ENCODE results near the gene PIGC.
"Not testable (repeated sequence)": the region's sequence is repeated elsewhere in the genome, so short reads cannot be mapped to it uniquely, and the experiment has no call there.

Gene PIGC

GRCh38 chr1:172453607-172454006 lies 9.7 kb upstream of the PIGC start:
- no peak overlapping the region for H3K4me3 Mint-ChIP-seq
- no peaks in the 10 kb centered on the region for H3K36me3 Mint-ChIP-seq (ENCODE audit: low read depth)
- H3K27ac Mint-ChIP-seq, result no peak overlapping the region
- no peaks in the 10 kb centered on the region for H3K9me3 Mint-ChIP-seq
- peaks cover 20% of the 10 kb centered on the region for H3K4me1 Mint-ChIP-seq (ENCODE audit: low read depth)
- H3K27me3 Mint-ChIP-seq (ENCODE audit: low read depth), result peaks cover under 1% of the 10 kb centered on the region

DNA sequence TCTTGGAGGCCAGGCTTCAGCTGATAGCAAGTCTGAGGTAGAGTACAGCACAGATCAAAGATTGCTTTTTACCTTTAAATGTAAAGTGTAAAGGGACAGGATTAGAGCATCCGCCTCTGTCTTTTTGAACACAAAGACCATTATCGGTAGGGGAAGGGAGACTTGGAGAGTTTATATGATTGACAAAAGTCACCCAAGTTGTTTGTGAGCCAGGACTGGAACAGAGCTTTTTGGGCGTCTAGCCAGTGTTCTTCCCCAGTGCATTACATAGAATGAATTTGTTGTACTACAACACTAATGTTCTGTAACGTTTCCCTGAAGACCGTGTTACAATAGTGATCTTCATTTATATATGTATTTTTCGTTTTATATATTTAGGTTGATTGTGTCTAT lies 9.3 kb upstream of the PIGC start:
- Mint-ChIP-seq H3K4me3 (no peak overlapping the region), H3K4me1 (ENCODE audit: low read depth) (peaks cover 20% of the 10 kb centered on the region), H3K27me3 (ENCODE audit: low read depth) (no peaks in the 10 kb centered on the region), H3K36me3 (ENCODE audit: low read depth) (no peaks in the 10 kb centered on the region), H3K9me3 (no peaks in the 10 kb centered on the region), H3K27ac (no peak overlapping the region)

DNA sequence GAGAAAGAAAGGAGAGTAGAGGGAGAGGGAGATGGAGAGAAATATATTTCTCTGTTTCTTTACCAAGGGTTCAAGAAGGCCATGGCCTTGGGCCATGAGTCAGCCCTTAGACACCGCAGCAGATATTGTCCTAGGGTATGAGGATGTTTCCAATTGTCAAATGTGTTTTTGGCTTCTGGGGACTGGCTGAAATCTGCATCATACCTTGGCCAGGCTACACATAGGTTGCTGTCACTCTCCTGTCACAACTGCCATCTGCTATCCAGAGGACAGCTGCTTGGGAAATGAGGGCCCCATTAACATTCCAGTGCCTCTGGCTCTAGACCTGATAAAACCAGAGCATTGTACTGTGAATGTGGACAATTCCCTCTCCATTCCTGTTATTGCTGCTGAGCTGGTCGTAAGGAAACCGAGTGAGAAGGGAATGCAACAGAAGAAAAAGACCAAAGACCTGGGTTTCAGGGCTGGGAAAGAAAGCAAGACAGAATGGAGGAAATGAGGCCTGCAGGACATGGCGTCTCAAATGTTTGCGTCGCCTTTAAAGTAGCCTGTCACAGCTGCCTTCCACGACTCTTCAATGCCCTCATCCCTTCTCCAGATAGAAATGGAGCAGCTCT lies 8.8 kb upstream of the PIGC start:
- Mint-ChIP-seq H3K27ac (no peak overlapping the region), H3K4me1 (ENCODE audit: low read depth) (peaks cover 20% of the 10 kb centered on the region), H3K4me3 (no peak overlapping the region), H3K36me3 (ENCODE audit: low read depth) (no peaks in the 10 kb centered on the region), H3K27me3 (ENCODE audit: low read depth) (no peaks in the 10 kb centered on the region), H3K9me3 (no peaks in the 10 kb centered on the region)

DNA sequence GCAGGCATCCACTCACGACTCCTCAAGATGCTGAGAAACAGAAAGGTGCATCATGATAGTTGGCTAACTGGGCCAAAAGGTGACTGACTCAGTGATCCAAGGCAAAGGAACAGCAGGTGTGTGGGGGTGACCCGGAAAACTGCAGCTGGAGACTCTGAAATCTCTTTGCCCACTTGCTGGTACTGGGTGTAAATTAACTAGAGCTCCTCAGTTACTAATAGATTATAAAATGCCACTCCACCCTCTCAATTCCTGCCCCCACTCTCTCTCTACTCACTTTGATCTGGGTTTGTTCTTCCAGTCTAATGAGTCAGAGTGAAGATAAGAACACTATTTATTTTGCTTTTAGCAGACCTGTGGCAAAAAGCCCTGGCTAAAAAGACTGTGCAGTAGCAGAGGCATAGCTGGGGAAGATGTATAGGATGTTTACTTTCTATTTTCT lies 7.2 kb upstream of the PIGC start:
- no peaks in the 10 kb centered on the region for H3K27me3 Mint-ChIP-seq (ENCODE audit: low read depth)
- no peak overlapping the region for H3K4me3 Mint-ChIP-seq
- H3K4me1 Mint-ChIP-seq (ENCODE audit: low read depth), result peaks cover 20% of the 10 kb centered on the region
- H3K27ac Mint-ChIP-seq, result peak overlapping the region; percentile 76
- no peaks in the 10 kb centered on the region for H3K9me3 Mint-ChIP-seq
- no peaks in the 10 kb centered on the region for H3K36me3 Mint-ChIP-seq (ENCODE audit: low read depth)

GRCh38 chr1:172450524-172450885 lies 6.6 kb upstream of the PIGC start:
- Mint-ChIP-seq H3K4me1 (ENCODE audit: low read depth) (peaks cover 20% of the 10 kb centered on the region), H3K9me3 (no peaks in the 10 kb centered on the region), H3K4me3 (peak overlapping the region; percentile 21), H3K36me3 (ENCODE audit: low read depth) (no peaks in the 10 kb centered on the region), H3K27ac (peak overlapping the region; percentile 76), H3K27me3 (ENCODE audit: low read depth) (no peaks in the 10 kb centered on the region)

DNA sequence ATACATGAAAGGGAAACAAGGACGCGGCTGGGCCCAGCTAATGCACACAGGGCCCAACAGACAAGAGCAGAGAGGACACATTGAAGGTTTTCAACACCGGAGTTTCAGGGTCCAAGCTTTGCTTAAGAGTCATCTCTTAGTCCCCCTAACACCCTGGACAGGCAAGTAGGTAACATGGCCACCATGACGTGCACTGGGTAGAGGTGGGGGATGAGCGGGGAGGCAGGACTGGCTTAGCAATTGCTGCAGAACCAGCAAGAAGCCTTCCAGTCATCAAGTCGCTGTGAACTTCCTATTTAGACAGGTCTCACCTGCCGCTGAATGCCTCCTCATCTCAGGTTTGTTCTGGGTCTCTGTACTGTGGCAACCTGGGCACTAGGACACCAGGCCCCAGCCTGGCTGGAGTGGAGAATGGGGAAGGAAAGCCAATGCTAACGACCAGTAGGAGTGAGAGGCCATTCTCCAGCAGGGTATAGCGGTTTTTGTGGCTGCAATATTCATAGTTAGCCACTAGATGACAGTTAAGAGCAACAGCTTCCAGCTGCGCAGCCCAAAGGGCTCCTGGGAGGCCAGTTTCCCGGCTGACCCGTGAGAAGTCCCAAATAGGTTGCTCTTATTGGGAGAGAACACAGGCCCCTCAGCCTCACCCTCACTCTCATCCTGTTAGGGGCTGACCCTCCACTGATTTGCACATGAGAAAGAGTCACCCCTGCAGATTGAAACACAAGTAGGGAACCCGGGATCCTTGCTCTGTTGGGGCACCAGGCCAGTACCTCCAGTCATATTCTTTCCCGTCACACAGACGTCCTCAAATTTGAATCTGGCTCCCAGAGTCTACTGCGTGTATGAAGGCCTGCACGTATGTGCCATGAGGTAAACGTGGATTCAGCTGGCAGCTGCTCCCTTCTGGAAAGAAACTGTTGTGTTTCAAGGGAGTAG lies 6.0 kb upstream of the PIGC start:
- Mint-ChIP-seq H3K27me3 (ENCODE audit: low read depth) (no peaks in the 10 kb centered on the region), H3K4me3 (peak overlapping the region; percentile 15), H3K36me3 (ENCODE audit: low read depth) (no peaks in the 10 kb centered on the region), H3K4me1 (ENCODE audit: low read depth) (peaks cover 20% of the 10 kb centered on the region), H3K27ac (peak overlapping the region; percentile 8), H3K9me3 (no peaks in the 10 kb centered on the region)

GRCh38 chr1:172448995-172449584 lies 5.2 kb upstream of the PIGC start:
- no peaks in the 10 kb centered on the region for H3K36me3 Mint-ChIP-seq (ENCODE audit: low read depth)
- no peak overlapping the region for H3K27ac Mint-ChIP-seq
- H3K4me1 Mint-ChIP-seq (ENCODE audit: low read depth), result peaks cover 24% of the 10 kb centered on the region
- H3K9me3 Mint-ChIP-seq, result no peaks in the 10 kb centered on the region
- no peak overlapping the region for H3K4me3 Mint-ChIP-seq
- no peaks in the 10 kb centered on the region for H3K27me3 Mint-ChIP-seq (ENCODE audit: low read depth)

DNA sequence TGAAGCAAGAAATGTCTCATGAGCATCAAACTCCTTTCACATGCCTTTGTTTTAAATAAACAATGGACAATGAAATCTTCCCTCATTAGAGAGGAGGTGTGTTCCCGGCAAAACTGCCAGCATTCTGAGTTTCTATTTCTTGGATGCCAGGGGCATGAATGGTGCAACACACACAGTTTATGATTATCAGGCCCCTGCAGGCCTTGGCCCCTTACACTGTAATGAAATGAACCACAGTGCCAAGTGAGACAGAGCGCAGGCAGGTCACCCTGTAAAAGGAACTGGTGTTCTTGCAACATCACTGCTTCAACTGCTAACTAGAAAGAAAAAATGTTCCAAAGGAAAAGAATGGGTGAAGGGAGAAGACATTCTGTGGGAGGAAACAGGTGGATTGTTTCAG lies 3.8 kb upstream of the PIGC start:
- H3K4me3 Mint-ChIP-seq, result no peak overlapping the region
- H3K9me3 Mint-ChIP-seq, result no peaks in the 10 kb centered on the region
- H3K27me3 Mint-ChIP-seq (ENCODE audit: low read depth), result no peaks in the 10 kb centered on the region
- peaks cover under 1% of the 10 kb centered on the region for H3K36me3 Mint-ChIP-seq (ENCODE audit: low read depth)
- peaks cover 24% of the 10 kb centered on the region for H3K4me1 Mint-ChIP-seq (ENCODE audit: low read depth)
- H3K27ac Mint-ChIP-seq, result no peak overlapping the region

GRCh38 chr1:172446547-172446946 lies 2.7 kb upstream of the PIGC start:
- Mint-ChIP-seq H3K9me3 (no peaks in the 10 kb centered on the region), H3K27ac (no peak overlapping the region), H3K4me1 (ENCODE audit: low read depth) (peaks cover 35% of the 10 kb centered on the region), H3K36me3 (ENCODE audit: low read depth) (peaks cover 11% of the 10 kb centered on the region), H3K4me3 (no peak overlapping the region), H3K27me3 (ENCODE audit: low read depth) (no peaks in the 10 kb centered on the region)

GRCh38 chr1:172442843-172443565 lies 865 bp downstream of the PIGC start:
- peak overlapping the region; percentile 88 for H3K27ac Mint-ChIP-seq
- no peaks in the 10 kb centered on the region for H3K9me3 Mint-ChIP-seq
- peaks cover 29% of the 10 kb centered on the region for H3K4me1 Mint-ChIP-seq (ENCODE audit: low read depth)
- H3K4me3 Mint-ChIP-seq, result peak overlapping the region; percentile 93
- peaks cover 26% of the 10 kb centered on the region for H3K36me3 Mint-ChIP-seq (ENCODE audit: low read depth)
- no peaks in the 10 kb centered on the region for H3K27me3 Mint-ChIP-seq (ENCODE audit: low read depth)

GRCh38 chr1:172442404-172442803 lies 1.5 kb downstream of the PIGC start:
- no peak overlapping the region for H3K27ac Mint-ChIP-seq

GRCh38 chr1:172437183-172437582 lies 6.7 kb downstream of the PIGC start:
- not testable (repeated sequence) for H3K9me3 Mint-ChIP-seq; H3K27me3 Mint-ChIP-seq (ENCODE audit: low read depth); H3K27ac Mint-ChIP-seq; H3K4me3 Mint-ChIP-seq
- Mint-ChIP-seq H3K4me1 (ENCODE audit: low read depth) (peaks cover 18% of the 10 kb centered on the region), H3K36me3 (ENCODE audit: low read depth) (peaks cover 29% of the 10 kb centered on the region)

More at GRCh38 chr1:172442404-172442803, 1.5 kb downstream of the PIGC start:
- H3K36me3 Mint-ChIP-seq (ENCODE audit: low read depth), result peaks cover 26% of the 10 kb centered on the region
- peak overlapping the region; percentile 33 for H3K4me3 Mint-ChIP-seq
- H3K27me3 Mint-ChIP-seq (ENCODE audit: low read depth), result no peaks in the 10 kb centered on the region
- peaks cover 29% of the 10 kb centered on the region for H3K4me1 Mint-ChIP-seq (ENCODE audit: low read depth)
- no peaks in the 10 kb centered on the region for H3K9me3 Mint-ChIP-seq

DNA sequence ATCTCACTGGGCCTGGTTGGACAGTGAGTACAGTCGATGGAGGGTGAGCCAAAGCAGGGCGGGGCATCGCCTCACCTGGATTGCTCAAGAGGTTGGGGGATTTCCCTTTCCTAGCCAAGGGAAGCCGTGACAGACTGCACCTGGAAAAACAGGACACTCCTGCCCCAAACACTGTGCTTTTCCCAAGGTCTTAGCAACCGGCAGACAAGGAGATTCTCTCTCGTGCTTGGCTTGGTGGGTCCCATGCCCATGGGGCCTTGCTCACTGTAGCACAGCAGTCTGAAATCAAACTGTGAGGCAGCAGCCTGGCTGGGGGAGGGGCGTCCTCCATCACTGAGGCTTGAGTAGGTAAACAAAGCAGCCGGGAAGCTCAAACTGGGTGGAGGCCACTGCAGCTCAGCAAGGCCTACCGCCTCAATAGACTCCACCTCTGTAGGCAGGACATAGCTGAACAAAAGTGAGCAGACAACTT lies 12.1 kb downstream of the PIGC start:
- Mint-ChIP-seq H3K4me3 (no peak overlapping the region), H3K27me3 (ENCODE audit: low read depth) (no peaks in the 10 kb centered on the region), H3K9me3 (no peaks in the 10 kb centered on the region), H3K27ac (no peak overlapping the region), H3K4me1 (ENCODE audit: low read depth) (peaks cover 16% of the 10 kb centered on the region), H3K36me3 (ENCODE audit: low read depth) (peaks cover 4% of the 10 kb centered on the region)

DNA sequence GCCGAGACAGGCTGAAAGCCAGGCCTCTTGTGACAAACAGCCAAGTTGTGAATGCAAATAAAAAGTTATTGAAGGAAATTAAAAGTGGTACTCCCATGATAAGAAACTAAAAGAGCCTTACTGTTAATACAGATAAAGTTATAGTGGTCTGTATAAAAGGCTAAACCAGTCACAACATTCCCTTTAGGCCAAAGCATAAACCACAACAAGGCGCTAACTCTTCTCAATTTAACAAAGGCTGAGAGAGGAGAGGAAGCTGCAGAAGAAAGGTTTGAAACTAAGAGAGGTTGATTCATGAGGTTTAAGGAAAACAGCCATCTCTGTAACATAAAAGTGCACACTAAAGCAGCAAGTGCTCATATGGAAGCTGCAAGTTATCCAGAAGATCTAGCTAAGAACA lies 12.7 kb downstream of the PIGC start:
- H3K27me3 Mint-ChIP-seq (ENCODE audit: low read depth), result no peaks in the 10 kb centered on the region
- peaks cover 4% of the 10 kb centered on the region for H3K36me3 Mint-ChIP-seq (ENCODE audit: low read depth)
- no peak overlapping the region for H3K4me3 Mint-ChIP-seq
- no peaks in the 10 kb centered on the region for H3K9me3 Mint-ChIP-seq
- no peak overlapping the region for H3K27ac Mint-ChIP-seq
- H3K4me1 Mint-ChIP-seq (ENCODE audit: low read depth), result peaks cover 16% of the 10 kb centered on the region

Measured in T-helper 1 cell treated with Interleukin-12 subunit alpha and Interleukin-12 subunit beta and Interleukin-4 antibody, amounts not matched to agents 30 μg/mL and 1 μg/mL, for 36 hours (primary cell).